Parathyroid adenoma (tissue), 2 donors: ENCODE results near the gene RNF141.

ENCODE experiments used
- H2AFZ ChIP-seq: fragments of 300-600 bp; sonication (generic); one replicate; pipeline ENCODE4 v1.7.0; 2017; ENCODE audit warnings: antibody characterized with exemption, mild to moderate bottlenecking
- H3K27ac ChIP-seq: fragments of 300-600 bp; sonication (generic); one replicate; pipeline ENCODE4 v1.7.0; 2017
- H3K27me3 ChIP-seq: fragments of 300-600 bp; sonication (generic); one replicate; pipeline ENCODE4 v1.7.0; 2017; ENCODE audit warnings: low read length; ENCODE audit not compliant: control insufficient read depth, insufficient read depth
- H3K36me3 ChIP-seq: fragments of 300-600 bp; sonication (generic); one replicate; pipeline ENCODE4 v1.7.0; 2017; ENCODE audit warnings: low read length; ENCODE audit not compliant: control insufficient read depth, insufficient read depth
- H3K4me1 ChIP-seq: fragments of 300-600 bp; sonication (generic); one replicate; pipeline ENCODE4 v1.7.0; 2017; ENCODE audit warnings: control low read depth
- H3K4me2 ChIP-seq: fragments of 300-600 bp; sonication (generic); one replicate; pipeline ENCODE4 v1.7.0; 2017; ENCODE audit warnings: low read length
- H3K4me3 ChIP-seq: fragments of 300-600 bp; sonication (generic); one replicate; pipeline ENCODE4 v1.7.0; 2017; ENCODE audit warnings: low read depth, low read length
- H3K79me2 ChIP-seq: fragments of 300-600 bp; sonication (generic); one replicate; pipeline ENCODE4 v1.7.0; 2017; ENCODE audit warnings: control low read depth
- H3K9ac ChIP-seq: fragments of 300-600 bp; sonication (generic); one replicate; pipeline ENCODE4 v1.7.0; 2017; ENCODE audit warnings: mild to moderate bottlenecking
- H3K9me3 ChIP-seq: fragments of 300-600 bp; sonication (generic); one replicate; pipeline ENCODE4 v1.7.0; 2017; ENCODE audit warnings: low read length; ENCODE audit not compliant: control insufficient read depth
- CTCF ChIP-seq: fragments of 300-600 bp; sonication (generic); IDR thresholded peaks from one replicate; pipeline ENCODE4 v1.7.0; 2017; ENCODE audit warnings: antibody characterized with exemption, mild to moderate bottlenecking
- donor health status: primary hyperparathyroidism.

Gene RNF141

DNA sequence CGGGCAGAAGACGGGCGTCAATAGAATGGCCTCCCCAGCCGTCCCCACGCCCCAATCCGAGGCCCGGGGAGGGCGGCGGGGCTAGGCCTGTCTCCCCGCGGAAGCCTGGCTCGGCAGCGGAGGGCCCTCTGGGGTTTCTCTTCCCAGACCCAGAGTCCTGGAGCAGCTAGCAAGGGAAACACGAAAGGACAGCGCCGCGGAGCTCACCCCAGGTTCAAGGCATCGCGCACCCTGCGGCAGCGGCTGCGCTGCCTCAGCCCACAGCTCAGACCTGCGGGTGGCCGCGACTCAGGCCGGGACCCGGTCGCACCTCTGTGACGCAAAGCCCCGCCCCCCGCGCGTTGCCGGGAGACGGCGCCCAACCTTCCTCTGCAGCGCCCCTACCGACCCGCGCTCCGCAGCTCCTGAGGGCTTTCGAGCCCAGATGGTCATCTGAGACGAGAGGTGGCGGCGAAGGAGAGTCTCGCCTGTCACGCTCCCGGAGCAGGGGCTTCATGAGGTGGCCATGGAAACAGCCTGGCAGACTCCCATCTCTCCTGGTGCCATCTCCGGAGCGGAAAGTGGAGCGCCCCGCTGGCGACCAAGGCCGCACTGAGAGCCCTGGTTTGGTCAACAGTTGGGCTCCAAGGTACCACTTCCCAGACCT, at the start of gene RNF141:
TSS of gene RNF141 (minus strand) at position 273 of the 646 bp plus-strand sequence. CDS start 7,029 bp downstream, outside the sequence.
- peak; percentile 79 for TF ChIP-seq CTCF
- Histone ChIP-seq H2AFZ (peak within 1 kb of the TSS; percentile 93), H3K4me1 (no peaks in the 10 kb centered on the region), H3K27ac (peak within 1 kb of the TSS; percentile 82), H3K9me3 (no peaks in the 10 kb centered on the region), H3K79me2 (no peaks in the 10 kb centered on the region), H3K36me3 (no peaks in the 10 kb centered on the region), H3K4me3 (peak within 1 kb of the TSS; percentile 69), H3K9ac (peak within 1 kb of the TSS; percentile 72), H3K27me3 (no peaks in the 10 kb centered on the region), H3K4me2 (peak within 1 kb of the TSS; percentile 78)

DNA sequence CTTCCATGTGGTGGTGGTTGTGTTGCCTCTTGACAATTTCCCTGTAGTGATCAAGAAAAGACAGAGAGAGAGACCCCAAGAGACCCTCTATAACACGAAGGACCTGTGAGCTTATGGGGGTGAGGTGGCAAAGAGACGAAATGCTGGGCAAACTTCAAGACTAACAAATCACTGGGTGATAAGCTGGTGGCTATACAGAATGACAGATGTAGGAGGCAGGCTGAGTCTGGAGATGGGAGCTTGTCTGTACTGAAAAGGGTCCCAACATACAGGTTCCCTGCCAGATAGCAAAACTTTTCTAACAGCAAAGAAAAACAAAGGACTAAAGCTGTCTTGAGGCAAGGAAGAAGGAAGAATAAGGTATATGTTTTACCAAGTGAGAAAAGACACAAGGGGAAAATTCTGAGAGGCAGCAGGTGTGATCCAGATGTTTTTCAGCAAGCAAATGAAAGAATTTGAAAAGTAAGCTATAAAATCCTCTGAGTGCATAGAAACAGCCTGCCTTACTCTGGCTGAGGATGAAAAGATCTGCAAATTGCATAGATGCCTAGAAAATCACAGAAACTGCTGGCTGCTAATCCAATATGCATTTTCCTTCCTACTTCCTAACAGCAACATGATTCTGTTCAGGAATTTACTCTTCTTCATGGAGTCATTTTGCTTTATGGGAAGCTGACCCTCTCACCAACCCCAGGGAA, 49.4 kb upstream of the RNF141 start:
- H3K9me3 ChIP-seq: no peaks in the 10 kb centered on the region
- H3K79me2 ChIP-seq: no peaks in the 10 kb centered on the region
- H3K4me1 ChIP-seq: no peaks in the 10 kb centered on the region
- H2AFZ ChIP-seq: no peak overlapping the region
- H3K4me3 ChIP-seq: no peak overlapping the region
- H3K27ac ChIP-seq: no peak overlapping the region
- no peak overlapping the region for H3K9ac ChIP-seq
- no peaks in the 10 kb centered on the region for H3K36me3 ChIP-seq
- no peaks in the 10 kb centered on the region for H3K27me3 ChIP-seq
- TF ChIP-seq CTCF: no peak
- H3K4me2 ChIP-seq: no peak overlapping the region

- Histone ChIP-seq H3K27ac (no peak overlapping the region), H3K4me3 (no peak overlapping the region), H2AFZ (no peak overlapping the region), H3K79me2 (no peaks in the 10 kb centered on the region), H3K9me3 (no peaks in the 10 kb centered on the region), H3K4me2 (no peak overlapping the region), H3K4me1 (no peaks in the 10 kb centered on the region), H3K27me3 (no peaks in the 10 kb centered on the region), H3K36me3 (no peaks in the 10 kb centered on the region), H3K9ac (no peak overlapping the region)
- TF ChIP-seq CTCF: no peak
Observed at GRCh38 chr11:10588904-10589303, 47.9 kb upstream of the RNF141 start.

DNA sequence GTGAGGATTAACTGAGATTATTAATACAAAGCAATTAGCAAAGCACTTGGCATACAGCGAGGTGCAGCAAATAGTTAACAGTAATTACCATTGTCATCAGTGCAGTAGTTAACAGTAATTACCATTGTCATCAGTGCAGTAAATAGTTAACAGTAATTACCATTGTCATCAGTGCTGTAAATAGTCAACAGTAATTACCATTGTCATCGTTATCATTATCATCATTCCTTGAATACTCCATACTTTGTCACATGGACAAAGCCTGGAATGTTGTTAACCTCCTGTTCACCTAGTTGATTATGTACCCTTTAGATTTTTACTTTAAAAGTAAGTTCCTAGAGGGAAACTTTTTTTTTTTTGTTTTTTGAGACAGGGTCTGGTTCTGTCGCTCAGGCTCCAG, 47.0 kb upstream of the RNF141 start:
- H2AFZ ChIP-seq: no peak overlapping the region
- H3K9me3 ChIP-seq: no peaks in the 10 kb centered on the region
- H3K4me3 ChIP-seq: no peak overlapping the region
- no peaks in the 10 kb centered on the region for H3K79me2 ChIP-seq
- TF ChIP-seq CTCF: no peak
- no peak overlapping the region for H3K9ac ChIP-seq
- no peak overlapping the region for H3K27ac ChIP-seq
- no peaks in the 10 kb centered on the region for H3K36me3 ChIP-seq
- no peaks in the 10 kb centered on the region for H3K27me3 ChIP-seq
- H3K4me1 ChIP-seq: no peaks in the 10 kb centered on the region
- H3K4me2 ChIP-seq: no peak overlapping the region

GRCh38 chr11:10587388-10587787, 46.4 kb upstream of the RNF141 start:
- Histone ChIP-seq H3K36me3 (no peaks in the 10 kb centered on the region), H3K9me3 (no peaks in the 10 kb centered on the region), H3K4me1 (no peaks in the 10 kb centered on the region), H3K4me2 (no peak overlapping the region), H2AFZ (no peak overlapping the region), H3K79me2 (no peaks in the 10 kb centered on the region), H3K27me3 (no peaks in the 10 kb centered on the region), H3K9ac (no peak overlapping the region), H3K27ac (no peak overlapping the region), H3K4me3 (no peak overlapping the region)
- TF ChIP-seq CTCF: no peak
